NCI-H1436 treated with DMSO at 0.1 percent for 48 hours (cell line): ENCODE measurements around the gene TNFRSF25.

Experiments used
- DNase-seq: peaks from one replicate; lab custom pipeline; 2025; lab: John Stamatoyannopoulos, UW

TNFRSF25 gene

GRCh38 chr1:6466023-6466422, at the start of gene TNFRSF25:
Gene TNFRSF25 (minus strand): TSS chr1:6466173. CDS start chr1:6466107, 66 bp downstream.
- no peak for DNase-seq

GRCh38 chr1:6515771-6516170, 49.8 kb upstream of the TNFRSF25 start:
- no peak for DNase-seq

GRCh38 chr1:6513320-6513801, 47.4 kb upstream of the TNFRSF25 start:
- no peak for DNase-seq

GRCh38 chr1:6512908-6513280, 46.9 kb upstream of the TNFRSF25 start:
- DNase-seq, result no peak

- DNase-seq, result no peak
These were observed 46.4 kb upstream of the TNFRSF25 start for GRCh38 chr1:6512245-6512907.

- DNase-seq, result no peak
These were observed 45.7 kb upstream of the TNFRSF25 start for GRCh38 chr1:6511561-6512244.

- no peak for DNase-seq
These were observed 45.1 kb upstream of the TNFRSF25 start for GRCh38 chr1:6511056-6511455.

- DNase-seq, result no peak
These were observed 44.5 kb upstream of the TNFRSF25 start for GRCh38 chr1:6510493-6510892.

GRCh38 chr1:6509919-6510291, 43.9 kb upstream of the TNFRSF25 start:
- no peak for DNase-seq

- no peak for DNase-seq
These were observed 43.4 kb upstream of the TNFRSF25 start for GRCh38 chr1:6509220-6509918.

- no peak for DNase-seq
These were observed 42.8 kb upstream of the TNFRSF25 start for GRCh38 chr1:6508816-6509189.

- DNase-seq, result no peak
These were observed 42.3 kb upstream of the TNFRSF25 start for GRCh38 chr1:6508154-6508815.

GRCh38 chr1:6507461-6507911, 41.5 kb upstream of the TNFRSF25 start:
- no peak for DNase-seq

- no peak for DNase-seq
These were observed 41.1 kb upstream of the TNFRSF25 start for GRCh38 chr1:6507037-6507428.

GRCh38 chr1:6506210-6507036, 40.5 kb upstream of the TNFRSF25 start:
- DNase-seq, result no peak

- no peak for DNase-seq
These were observed 39.6 kb upstream of the TNFRSF25 start for GRCh38 chr1:6505367-6506209.

- no peak for DNase-seq
These were observed 38.9 kb upstream of the TNFRSF25 start for GRCh38 chr1:6504887-6505286.

GRCh38 chr1:6503884-6504602, 38.1 kb upstream of the TNFRSF25 start:
- no peak for DNase-seq

- DNase-seq, result no peak
These were observed 36.3 kb upstream of the TNFRSF25 start for GRCh38 chr1:6502000-6502891.
